ENCODE measurements around the gene FBN3.

The FBN3 gene

GRCh38 chr19:8151767-8152035 is 2.3 kb upstream of the FBN3 start:
- H3K27ac ChIP-seq, result no peak overlapping the region
- no peak overlapping the region for H3K4me3 ChIP-seq
- no peaks in the 10 kb centered on the region for H3K9me3 ChIP-seq (ENCODE audit: low read depth, low read length)
- no peaks in the 10 kb centered on the region for H3K36me3 ChIP-seq (ENCODE audit: insufficient read depth, low read length)
- TF ChIP-seq EZH2 (IDR thresholded peaks at IDR 0.05), result no peak
- no peak for TF ChIP-seq FOXP2 (optimal IDR thresholded peaks at IDR 0.05; ENCODE audit: control extremely low read depth, extremely low read length, insufficient read depth)
- TF ChIP-seq POLR2AphosphoS5 (IDR thresholded peaks at IDR 0.05; ENCODE audit: borderline replicate concordance, low read depth, low read length), result no peak
- no peak overlapping the region for H3K9ac ChIP-seq (ENCODE audit: insufficient read length)
- DNase-seq (ENCODE audit: low read depth, low spot score), result no peak

- TF ChIP-seq EZH2 (IDR thresholded peaks at IDR 0.05), result no peak
- TF ChIP-seq FOXP2 (optimal IDR thresholded peaks at IDR 0.05; ENCODE audit: control extremely low read depth, extremely low read length, insufficient read depth), result no peak
- no peak for TF ChIP-seq POLR2AphosphoS5 (IDR thresholded peaks at IDR 0.05; ENCODE audit: borderline replicate concordance, low read depth, low read length)
- no peak overlapping the region for H3K9ac ChIP-seq (ENCODE audit: insufficient read length)
- no peak overlapping the region for H3K27ac ChIP-seq
- no peaks in the 10 kb centered on the region for H3K9me3 ChIP-seq (ENCODE audit: low read depth, low read length)
- DNase-seq (ENCODE audit: low read depth, low spot score), result no peak
- H3K36me3 ChIP-seq (ENCODE audit: insufficient read depth, low read length), result no peaks in the 10 kb centered on the region
- H3K4me3 ChIP-seq, result no peak overlapping the region
These were observed 1.8 kb upstream of the FBN3 start for GRCh38 chr19:8150998-8151766.

- Histone ChIP-seq H3K9ac (ENCODE audit: insufficient read length) (peak overlapping the region; percentile 80), H3K27ac (no peak overlapping the region), H3K9me3 (ENCODE audit: low read depth, low read length) (no peaks in the 10 kb centered on the region), H3K36me3 (ENCODE audit: insufficient read depth, low read length) (no peaks in the 10 kb centered on the region), H3K4me3 (peak overlapping the region; percentile 84)
- TF ChIP-seq POLR2AphosphoS5 (IDR thresholded peaks at IDR 0.05; ENCODE audit: borderline replicate concordance, low read depth, low read length) (no peak), FOXP2 (optimal IDR thresholded peaks at IDR 0.05; ENCODE audit: control extremely low read depth, extremely low read length, insufficient read depth) (no peak), EZH2 (IDR thresholded peaks at IDR 0.05) (no peak)
- DNase-seq (ENCODE audit: low read depth, low spot score), result no peak
These were observed 930 bp upstream of the FBN3 start for GRCh38 chr19:8150178-8150865.

GRCh38 chr19:8148410-8149260 is 757 bp downstream of the FBN3 start:
- peak overlapping the region; percentile 84 for H3K4me3 ChIP-seq
- DNase-seq (ENCODE audit: low read depth, low spot score), result no peak
- no peak for TF ChIP-seq EZH2 (IDR thresholded peaks at IDR 0.05)
- no peak for TF ChIP-seq POLR2AphosphoS5 (IDR thresholded peaks at IDR 0.05; ENCODE audit: borderline replicate concordance, low read depth, low read length)
- no peak for TF ChIP-seq FOXP2 (optimal IDR thresholded peaks at IDR 0.05; ENCODE audit: control extremely low read depth, extremely low read length, insufficient read depth)
- H3K9me3 ChIP-seq (ENCODE audit: low read depth, low read length), result no peaks in the 10 kb centered on the region
- no peaks in the 10 kb centered on the region for H3K36me3 ChIP-seq (ENCODE audit: insufficient read depth, low read length)
- H3K27ac ChIP-seq, result 0 out of 2 replicates have a peak overlapping the region, but pooled peaks have one; percentile 21
- peak overlapping the region; percentile 80 for H3K9ac ChIP-seq (ENCODE audit: insufficient read length)

- no peak for DNase-seq (ENCODE audit: low read depth, low spot score)
- no peak for TF ChIP-seq FOXP2 (optimal IDR thresholded peaks at IDR 0.05; ENCODE audit: control extremely low read depth, extremely low read length, insufficient read depth)
- no peak for TF ChIP-seq EZH2 (IDR thresholded peaks at IDR 0.05)
- TF ChIP-seq POLR2AphosphoS5 (IDR thresholded peaks at IDR 0.05; ENCODE audit: borderline replicate concordance, low read depth, low read length), result no peak
- Histone ChIP-seq H3K9ac (ENCODE audit: insufficient read length) (no peak overlapping the region), H3K36me3 (ENCODE audit: insufficient read depth, low read length) (no peaks in the 10 kb centered on the region), H3K4me3 (peak overlapping the region; percentile 84), H3K27ac (no peak overlapping the region), H3K9me3 (ENCODE audit: low read depth, low read length) (no peaks in the 10 kb centered on the region)
These were observed 1.3 kb downstream of the FBN3 start for GRCh38 chr19:8148088-8148409.

GRCh38 chr19:8147582-8147978 is 1.8 kb downstream of the FBN3 start:
- Histone ChIP-seq H3K36me3 (ENCODE audit: insufficient read depth, low read length) (no peaks in the 10 kb centered on the region), H3K4me3 (no peak overlapping the region), H3K9me3 (ENCODE audit: low read depth, low read length) (no peaks in the 10 kb centered on the region), H3K9ac (ENCODE audit: insufficient read length) (no peak overlapping the region), H3K27ac (no peak overlapping the region)
- TF ChIP-seq FOXP2 (optimal IDR thresholded peaks at IDR 0.05; ENCODE audit: control extremely low read depth, extremely low read length, insufficient read depth) (no peak), POLR2AphosphoS5 (IDR thresholded peaks at IDR 0.05; ENCODE audit: borderline replicate concordance, low read depth, low read length) (no peak), EZH2 (IDR thresholded peaks at IDR 0.05) (no peak)
- no peak for DNase-seq (ENCODE audit: low read depth, low spot score)

- TF ChIP-seq EZH2 (IDR thresholded peaks at IDR 0.05) (no peak), POLR2AphosphoS5 (IDR thresholded peaks at IDR 0.05; ENCODE audit: borderline replicate concordance, low read depth, low read length) (no peak), FOXP2 (optimal IDR thresholded peaks at IDR 0.05; ENCODE audit: control extremely low read depth, extremely low read length, insufficient read depth) (no peak)
- no peak overlapping the region for H3K9ac ChIP-seq (ENCODE audit: insufficient read length)
- no peaks in the 10 kb centered on the region for H3K36me3 ChIP-seq (ENCODE audit: insufficient read depth, low read length)
- 0 out of 2 replicates have a peak overlapping the region, but pooled peaks have one; percentile 25 for H3K27ac ChIP-seq
- no peak for DNase-seq (ENCODE audit: low read depth, low spot score)
- H3K4me3 ChIP-seq, result no peak overlapping the region
- no peaks in the 10 kb centered on the region for H3K9me3 ChIP-seq (ENCODE audit: low read depth, low read length)
These were observed 2.4 kb downstream of the FBN3 start for GRCh38 chr19:8146877-8147581.
